Measurements from ENCODE around the gene SHISA2.
A peak's percentile ranks its signal among the peaks of the same experiment; 100 is the strongest.

The SHISA2 gene

DNA sequence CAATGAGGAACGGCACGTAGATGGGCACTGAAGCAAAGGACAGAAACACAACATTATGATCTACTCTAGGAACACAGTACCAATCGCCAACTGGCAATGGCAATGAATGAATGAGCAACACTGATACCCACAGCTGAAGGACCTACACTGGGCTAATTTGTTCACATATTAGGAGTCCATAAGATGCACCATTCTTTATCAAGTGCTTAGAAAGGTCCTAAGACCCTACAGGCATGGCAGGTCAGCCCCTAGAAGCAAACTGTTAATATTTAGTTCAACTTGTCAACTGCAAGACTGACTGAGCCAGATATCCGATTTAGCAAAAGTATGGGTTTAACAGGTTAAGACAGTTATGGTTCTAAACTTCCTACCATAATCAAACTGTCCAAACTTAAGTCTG lies 4.8 kb downstream of the SHISA2 start:
- Histone ChIP-seq H3F3A (ENCODE audit: low read depth) (peaks cover 17% of the 10 kb centered on the region), H3K36me3 (ENCODE audit: insufficient read depth, low read length) (peaks cover 5% of the 10 kb centered on the region; the same call in 1 of the 2 replicates), H3K4me1 (ENCODE audit: insufficient read depth, low read length, poor library complexity, severe bottlenecking) (peaks cover 63% of the 10 kb centered on the region), H3K4me2 (ENCODE audit: low read depth, low read length, poor library complexity, severe bottlenecking) (peak overlapping the region; percentile 99), H2AFZ (ENCODE audit: low read length) (no peak overlapping the region), H3K4me3 (ENCODE audit: low read length, poor library complexity, severe bottlenecking) (peak overlapping the region; percentile 86), H3K9me3 (ENCODE audit: insufficient read depth, low read depth, low read length) (no peaks in the 10 kb centered on the region), H4K20me1 (ENCODE audit: insufficient read depth, low read length, poor library complexity, severe bottlenecking) (peaks cover 48% of the 10 kb centered on the region), H3K9me2 (replicated peaks; ENCODE audit: low read depth, low read length) (no peaks in the 10 kb centered on the region), H3K27me3 (ENCODE audit: insufficient read depth, low read length, poor library complexity, severe bottlenecking) (peaks cover 3% of the 10 kb centered on the region), H3K79me2 (ENCODE audit: insufficient read depth, low read length) (peaks cover 73% of the 10 kb centered on the region), H3K9ac (ENCODE audit: low read depth, low read length, poor library complexity, severe bottlenecking) (peak overlapping the region; percentile 81)
- TF ChIP-seq EZH2phosphoT487 (IDR thresholded peaks at IDR 0.05; ENCODE audit: borderline replicate concordance) = no peak
- TF ChIP-seq, protein P1, sequence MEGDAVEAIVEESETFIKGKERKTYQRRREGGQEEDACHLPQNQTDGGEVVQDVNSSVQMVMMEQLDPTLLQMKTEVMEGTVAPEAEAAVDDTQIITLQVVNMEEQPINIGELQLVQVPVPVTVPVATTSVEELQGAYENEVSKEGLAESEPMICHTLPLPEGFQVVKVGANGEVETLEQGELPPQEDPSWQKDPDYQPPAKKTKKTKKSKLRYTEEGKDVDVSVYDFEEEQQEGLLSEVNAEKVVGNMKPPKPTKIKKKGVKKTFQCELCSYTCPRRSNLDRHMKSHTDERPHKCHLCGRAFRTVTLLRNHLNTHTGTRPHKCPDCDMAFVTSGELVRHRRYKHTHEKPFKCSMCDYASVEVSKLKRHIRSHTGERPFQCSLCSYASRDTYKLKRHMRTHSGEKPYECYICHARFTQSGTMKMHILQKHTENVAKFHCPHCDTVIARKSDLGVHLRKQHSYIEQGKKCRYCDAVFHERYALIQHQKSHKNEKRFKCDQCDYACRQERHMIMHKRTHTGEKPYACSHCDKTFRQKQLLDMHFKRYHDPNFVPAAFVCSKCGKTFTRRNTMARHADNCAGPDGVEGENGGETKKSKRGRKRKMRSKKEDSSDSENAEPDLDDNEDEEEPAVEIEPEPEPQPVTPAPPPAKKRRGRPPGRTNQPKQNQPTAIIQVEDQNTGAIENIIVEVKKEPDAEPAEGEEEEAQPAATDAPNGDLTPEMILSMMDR (conservative IDR thresholded peaks at IDR 0.05; ENCODE audit: low read length) = no peak

DNA sequence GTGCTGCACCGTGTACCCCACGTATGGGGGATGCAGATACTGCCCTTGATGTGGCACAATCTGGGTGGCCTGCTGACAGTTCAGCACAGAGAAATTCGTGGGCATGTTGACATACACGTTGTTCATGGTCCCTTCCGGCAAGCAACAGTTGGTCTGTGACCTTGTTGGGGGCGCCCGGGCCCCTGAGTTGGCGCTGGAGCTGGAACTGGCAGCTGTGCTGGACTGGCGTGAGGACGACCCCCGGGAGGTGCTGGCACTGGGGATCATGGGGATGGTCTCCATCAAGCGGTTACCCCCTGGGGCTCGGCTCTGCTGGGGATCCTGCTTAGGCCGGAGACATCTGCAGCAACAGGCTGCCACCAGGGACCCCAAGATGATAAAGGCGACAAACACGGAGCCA lies 5.2 kb downstream of the SHISA2 start:
- Histone ChIP-seq H3K79me2 (ENCODE audit: insufficient read depth, low read length) (peaks cover 73% of the 10 kb centered on the region), H3K9ac (ENCODE audit: low read depth, low read length, poor library complexity, severe bottlenecking) (peak overlapping the region; percentile 81), H3K9me2 (replicated peaks; ENCODE audit: low read depth, low read length) (no peaks in the 10 kb centered on the region), H3F3A (ENCODE audit: low read depth) (peaks cover 17% of the 10 kb centered on the region), H4K20me1 (ENCODE audit: insufficient read depth, low read length, poor library complexity, severe bottlenecking) (peaks cover 48% of the 10 kb centered on the region), H3K4me2 (ENCODE audit: low read depth, low read length, poor library complexity, severe bottlenecking) (peak overlapping the region; percentile 99), H3K4me3 (ENCODE audit: low read length, poor library complexity, severe bottlenecking) (peak overlapping the region; percentile 86), H3K27me3 (ENCODE audit: insufficient read depth, low read length, poor library complexity, severe bottlenecking) (peaks cover 3% of the 10 kb centered on the region), H3K9me3 (ENCODE audit: insufficient read depth, low read depth, low read length) (no peaks in the 10 kb centered on the region), H3K4me1 (ENCODE audit: insufficient read depth, low read length, poor library complexity, severe bottlenecking) (peaks cover 67% of the 10 kb centered on the region), H2AFZ (ENCODE audit: low read length) (no peak overlapping the region), H3K36me3 (ENCODE audit: insufficient read depth, low read length) (peaks cover 5% of the 10 kb centered on the region; the same call in 1 of the 2 replicates)
- TF ChIP-seq EZH2phosphoT487 (IDR thresholded peaks at IDR 0.05; ENCODE audit: borderline replicate concordance) = no peak
- TF ChIP-seq, protein P1 (conservative IDR thresholded peaks at IDR 0.05; ENCODE audit: low read length) = no peak

DNA sequence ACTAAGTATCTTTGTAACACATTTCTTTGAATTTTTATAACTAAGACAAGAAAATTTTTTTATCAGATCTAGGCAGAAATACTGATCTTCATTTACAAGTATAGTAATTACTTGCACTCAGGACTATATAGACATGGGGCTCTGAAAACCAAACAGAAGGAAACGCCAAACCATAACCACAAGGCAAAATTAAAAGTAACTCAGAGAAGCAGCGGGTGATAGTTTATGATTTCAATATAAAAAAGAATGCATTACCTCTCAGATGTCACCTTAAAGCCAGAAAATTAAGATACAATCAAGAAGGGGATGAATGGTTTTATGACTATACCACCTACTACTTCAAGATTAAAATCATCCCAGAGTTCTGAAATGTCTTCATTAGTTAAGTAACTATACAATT lies 6.7 kb downstream of the SHISA2 start:
- peaks cover 3% of the 10 kb centered on the region for H3K27me3 ChIP-seq (ENCODE audit: insufficient read depth, low read length, poor library complexity, severe bottlenecking)
- no peaks in the 10 kb centered on the region for H3K9me2 ChIP-seq (replicated peaks; ENCODE audit: low read depth, low read length)
- no peak overlapping the region for H2AFZ ChIP-seq (ENCODE audit: low read length)
- peak overlapping the region; percentile 86 for H3K4me3 ChIP-seq (ENCODE audit: low read length, poor library complexity, severe bottlenecking)
- H3F3A ChIP-seq (ENCODE audit: low read depth) = peaks cover 17% of the 10 kb centered on the region
- TF ChIP-seq, protein P1 (conservative IDR thresholded peaks at IDR 0.05; ENCODE audit: low read length) = no peak
- TF ChIP-seq EZH2phosphoT487 (IDR thresholded peaks at IDR 0.05; ENCODE audit: borderline replicate concordance) = peak; percentile 57; the same call in 1 of the 2 replicates
- peaks cover 37% of the 10 kb centered on the region for H4K20me1 ChIP-seq (ENCODE audit: insufficient read depth, low read length, poor library complexity, severe bottlenecking)
- H3K4me1 ChIP-seq (ENCODE audit: insufficient read depth, low read length, poor library complexity, severe bottlenecking) = peaks cover 74% of the 10 kb centered on the region
- peak overlapping the region; percentile 81 for H3K9ac ChIP-seq (ENCODE audit: low read depth, low read length, poor library complexity, severe bottlenecking)
- H3K36me3 ChIP-seq (ENCODE audit: insufficient read depth, low read length) = peaks cover 5% of the 10 kb centered on the region; the same call in 1 of the 2 replicates
- H3K9me3 ChIP-seq (ENCODE audit: insufficient read depth, low read depth, low read length) = no peaks in the 10 kb centered on the region
- peaks cover 58% of the 10 kb centered on the region for H3K79me2 ChIP-seq (ENCODE audit: insufficient read depth, low read length)
- H3K4me2 ChIP-seq (ENCODE audit: low read depth, low read length, poor library complexity, severe bottlenecking) = peak overlapping the region; percentile 99
